Dedifferentiated amniotic fluid mesenchymal stem cell (primary cell): ENCODE data around the gene ADCY2.

Experiments
- DNase-seq: peaks from one replicate; pipeline ENCODE4 v3.0.0-alpha.2; 2016; ENCODE audit errors: extremely low spot score

The ADCY2 gene

DNA sequence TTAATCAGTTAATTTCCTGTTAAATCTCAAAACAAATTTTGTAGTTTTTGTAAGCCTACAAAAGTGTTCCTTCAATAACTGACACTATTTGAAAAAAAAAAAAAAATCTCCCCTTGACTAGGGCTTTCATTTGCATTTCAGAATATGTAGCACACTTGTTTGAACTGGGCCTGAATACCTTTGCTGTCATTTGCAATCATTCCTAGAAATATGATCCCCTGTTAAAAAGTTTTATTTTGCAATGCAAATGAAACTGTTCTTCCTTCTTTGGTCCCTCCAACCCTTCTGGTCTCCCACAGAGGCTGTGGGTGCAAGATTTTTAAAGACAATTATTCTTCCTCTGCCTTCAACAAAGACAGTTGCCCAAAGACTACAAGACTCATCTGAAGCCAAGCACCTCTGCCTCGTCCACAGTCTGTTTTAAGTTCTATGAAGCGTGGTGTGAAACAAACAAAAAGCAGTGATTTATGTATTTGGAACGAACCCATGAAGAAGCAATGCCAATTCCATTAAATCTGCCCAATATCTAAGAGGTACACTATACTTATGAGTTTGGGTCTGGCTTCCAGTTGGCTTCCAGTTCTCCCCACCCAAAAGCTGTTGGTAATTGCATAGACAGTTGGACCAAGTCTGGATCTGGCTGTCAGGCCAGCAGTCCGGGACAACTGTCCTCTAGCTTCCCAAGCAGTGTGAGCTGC is 388.9 kb downstream of the ADCY2 start:
- no peak for DNase-seq

DNA sequence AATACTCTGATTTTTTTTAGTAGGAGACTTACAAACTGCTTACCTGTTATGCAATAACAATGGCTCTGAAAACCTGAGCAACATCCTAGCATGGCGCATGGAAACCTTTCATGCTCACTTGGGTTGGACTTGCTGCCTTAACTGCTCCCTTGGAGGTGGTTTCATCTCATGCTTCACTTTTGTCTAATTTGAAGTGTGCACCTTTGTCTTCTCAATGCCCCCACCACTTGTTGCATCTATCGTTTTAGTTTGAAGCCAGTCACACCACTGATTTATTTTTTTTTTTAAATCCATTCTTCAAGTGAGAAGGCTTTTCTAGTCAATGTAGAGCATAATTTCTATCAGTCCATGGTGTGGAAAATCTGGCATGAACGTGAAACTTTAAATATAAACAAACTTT is 391.8 kb downstream of the ADCY2 start:
- DNase-seq, result no peak

DNA sequence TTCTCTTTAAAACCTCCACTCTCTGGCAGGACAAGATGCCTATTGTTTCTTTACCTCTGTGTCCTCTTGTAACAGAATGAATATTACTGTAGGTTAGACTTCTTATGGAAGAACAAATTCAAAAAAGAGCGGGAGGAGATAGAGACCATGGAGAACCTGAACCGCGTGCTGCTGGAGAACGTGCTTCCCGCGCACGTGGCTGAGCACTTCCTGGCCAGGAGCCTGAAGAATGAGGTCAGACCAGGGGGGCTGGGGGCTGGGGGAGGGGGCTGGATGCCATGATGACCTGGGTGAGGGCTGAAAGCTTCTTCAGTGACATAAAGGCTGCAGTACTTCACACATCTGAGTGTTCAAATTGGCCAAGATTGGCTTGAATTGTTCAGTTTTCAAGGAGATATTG is 393.6 kb downstream of the ADCY2 start:
- DNase-seq, result no peak

DNA sequence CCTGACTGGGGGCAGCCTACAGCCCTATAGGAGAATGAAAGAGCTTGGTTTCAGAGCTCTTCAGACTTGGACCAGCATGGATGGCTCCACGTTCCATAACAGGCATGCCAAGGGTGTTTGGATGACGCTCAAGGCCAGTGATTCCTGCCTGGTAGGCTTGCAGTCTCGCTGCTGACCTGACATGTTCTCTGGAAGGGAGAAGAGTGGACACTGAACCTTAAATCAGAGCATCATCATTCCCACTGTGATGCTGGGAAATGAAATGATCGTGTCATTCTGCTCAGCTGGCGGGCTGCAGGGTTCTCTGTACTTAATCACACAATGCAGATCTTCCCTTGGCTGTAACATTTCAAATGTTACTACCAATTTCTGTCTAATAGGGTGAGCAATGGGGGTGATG is 398.0 kb downstream of the ADCY2 start:
- no peak for DNase-seq

DNA sequence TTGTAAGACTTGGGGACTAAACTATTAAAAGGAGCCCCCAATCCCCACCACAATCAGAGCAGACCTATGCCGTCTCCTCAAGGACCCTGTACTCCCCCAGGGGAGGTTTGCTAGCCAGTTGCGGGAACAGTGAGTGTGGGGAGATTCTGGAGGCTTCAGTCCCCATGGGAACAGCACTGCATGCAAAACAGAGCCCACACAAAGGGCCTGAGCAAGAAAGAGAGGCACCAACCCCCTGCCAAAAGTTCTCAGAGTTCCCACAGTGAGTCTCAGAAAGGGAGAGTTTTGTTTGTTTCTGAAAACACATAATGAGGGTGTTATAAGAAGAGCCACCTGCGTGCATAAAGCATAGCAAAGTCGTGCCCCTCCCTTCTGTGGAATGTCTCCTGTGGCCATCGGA is 398.4 kb downstream of the ADCY2 start:
- DNase-seq, result no peak

DNA sequence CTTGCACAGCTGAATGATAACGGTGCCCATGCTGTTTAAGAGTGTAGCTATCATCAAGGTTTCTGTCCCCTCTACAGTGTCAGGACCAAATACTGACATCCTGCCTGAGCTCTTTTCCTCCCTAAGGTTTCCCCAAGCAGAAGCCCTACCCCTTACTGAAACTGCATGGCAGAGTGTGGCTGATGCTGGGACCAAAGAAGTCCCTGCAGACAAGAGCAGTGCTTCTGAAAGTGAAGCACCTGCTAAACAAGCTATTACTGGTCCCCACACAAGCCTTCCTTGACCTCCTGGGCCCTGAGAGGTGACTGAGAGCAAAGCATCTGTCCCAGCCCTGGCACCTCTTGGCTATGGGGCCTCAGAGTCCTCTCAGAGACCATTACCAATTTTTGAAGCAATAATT is 398.9 kb downstream of the ADCY2 start:
- DNase-seq, result no peak

DNA sequence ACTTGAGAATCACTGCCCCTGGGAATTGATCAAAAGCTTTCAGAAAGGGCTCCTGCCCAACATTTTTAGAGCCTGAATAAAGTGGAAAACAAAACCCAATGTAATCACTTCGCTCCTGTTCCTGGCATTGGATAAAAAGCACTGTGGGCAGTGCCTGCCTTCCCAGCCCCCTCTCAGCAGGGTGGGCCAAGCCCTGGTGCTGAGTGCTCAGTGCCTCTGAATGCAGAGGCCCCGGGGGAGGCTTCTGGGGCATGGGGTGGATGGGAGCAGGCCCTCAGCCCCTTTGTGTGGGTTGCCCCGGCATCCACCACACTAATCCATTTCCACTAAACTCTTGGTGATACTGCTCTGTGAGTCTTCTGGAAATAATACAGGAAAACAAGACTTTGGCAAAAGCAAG is 399.4 kb downstream of the ADCY2 start:
- DNase-seq, result no peak

DNA sequence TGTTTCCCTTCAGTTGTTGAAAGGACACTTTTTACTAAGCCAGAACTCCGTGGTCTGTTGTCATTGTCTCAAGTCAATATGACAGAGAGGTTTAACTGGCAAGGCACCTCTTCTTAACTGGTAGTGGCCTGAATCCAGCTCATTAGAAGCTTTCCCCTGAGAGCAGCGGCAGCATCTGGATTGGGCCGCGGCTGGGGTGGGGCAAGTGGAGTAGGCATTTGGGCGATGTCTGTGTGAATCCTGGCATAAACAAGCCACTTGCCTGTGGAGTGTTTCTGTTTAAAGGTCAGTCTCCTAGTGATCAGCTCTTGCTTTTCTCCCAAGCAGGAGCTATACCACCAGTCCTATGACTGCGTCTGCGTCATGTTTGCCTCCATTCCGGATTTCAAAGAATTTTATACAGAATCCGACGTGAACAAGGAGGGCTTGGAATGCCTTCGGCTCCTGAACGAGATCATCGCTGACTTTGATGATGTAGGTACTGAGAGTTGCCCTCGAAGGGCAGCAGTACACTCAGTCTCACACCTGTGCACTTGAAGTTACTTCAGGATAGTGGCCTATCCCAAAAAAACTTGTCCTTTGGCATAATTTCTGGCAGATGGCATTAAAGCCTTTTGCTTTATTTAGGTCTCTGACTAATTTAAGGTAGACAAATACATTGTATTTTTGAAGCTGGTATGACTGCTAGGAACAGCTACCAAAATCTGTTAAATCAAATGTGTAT is 406.1 kb downstream of the ADCY2 start:
- no peak for DNase-seq

DNA sequence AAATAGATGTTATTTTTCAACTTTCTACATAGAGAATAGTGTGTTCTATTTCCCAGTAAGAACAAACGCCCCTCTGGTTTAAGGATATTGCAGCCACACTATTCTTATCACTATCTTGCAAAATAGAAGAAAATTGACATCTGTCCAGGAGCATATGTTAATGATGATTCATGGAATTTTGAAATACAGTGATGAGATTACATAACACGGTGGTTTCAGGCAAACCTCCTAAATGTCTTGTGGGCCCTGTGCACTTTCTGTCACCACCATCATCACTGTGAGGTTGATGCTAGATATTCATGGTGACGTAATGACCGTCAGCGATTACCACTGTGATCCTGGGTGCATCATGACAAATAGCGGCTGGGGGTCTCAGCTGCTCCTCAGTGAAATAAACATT is 406.9 kb downstream of the ADCY2 start:
- no peak for DNase-seq

DNA sequence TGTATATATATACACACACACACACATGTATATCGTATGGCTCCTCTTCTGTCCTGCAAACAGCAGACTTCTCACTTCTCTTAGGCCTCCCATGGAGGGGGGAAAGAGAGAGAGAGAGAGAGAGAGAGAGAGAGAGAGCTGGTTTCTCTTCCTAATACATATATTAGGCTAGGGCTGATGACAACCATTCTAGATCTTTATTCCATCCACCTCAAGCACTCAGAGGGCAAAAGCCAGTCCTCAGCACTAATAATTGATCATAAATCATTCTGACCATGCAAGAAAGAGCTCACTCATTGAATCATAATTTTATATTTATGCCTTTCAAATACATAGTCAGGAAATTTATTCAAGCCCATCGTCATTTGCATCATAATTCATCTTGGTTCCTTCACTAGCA is 408.0 kb downstream of the ADCY2 start:
- no peak for DNase-seq

DNA sequence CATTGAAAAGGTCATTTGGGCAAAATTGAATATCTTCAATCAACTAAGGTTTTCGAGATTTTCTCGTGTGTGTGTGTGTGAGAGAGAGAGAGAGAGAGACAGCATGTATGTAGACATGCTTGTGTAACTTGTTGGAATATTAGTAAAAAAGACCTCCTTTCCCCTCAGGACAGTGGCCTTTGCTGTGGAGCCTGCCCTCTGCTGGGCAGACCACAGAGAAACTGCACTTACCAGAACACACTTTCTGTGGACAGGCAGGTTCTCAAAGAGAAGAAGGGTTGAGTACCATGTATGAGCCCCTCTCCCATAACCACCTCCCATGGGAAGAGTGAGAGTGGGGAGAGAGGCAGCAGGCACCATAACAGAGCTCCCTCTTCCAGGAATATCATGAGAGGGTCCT is 409.4 kb downstream of the ADCY2 start:
- no peak for DNase-seq

DNA sequence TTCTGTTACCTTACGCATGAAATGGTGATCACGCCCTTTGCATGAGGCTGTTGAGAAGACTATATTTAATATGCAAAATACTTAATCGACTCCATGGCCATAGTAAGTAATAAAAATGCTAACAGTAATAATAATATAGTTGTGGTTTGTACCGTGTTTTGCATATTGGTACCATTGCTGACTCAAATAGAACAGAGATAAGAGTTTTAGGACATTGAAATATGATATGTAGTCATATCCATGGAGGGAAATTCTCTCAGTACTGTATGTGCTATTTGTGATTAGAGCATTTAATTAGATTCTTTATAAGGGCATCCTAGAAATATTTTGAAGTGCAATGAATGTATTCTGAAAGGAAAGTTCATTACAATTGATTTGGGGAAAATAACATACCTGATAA is 413.1 kb downstream of the ADCY2 start:
- DNase-seq, result no peak

DNA sequence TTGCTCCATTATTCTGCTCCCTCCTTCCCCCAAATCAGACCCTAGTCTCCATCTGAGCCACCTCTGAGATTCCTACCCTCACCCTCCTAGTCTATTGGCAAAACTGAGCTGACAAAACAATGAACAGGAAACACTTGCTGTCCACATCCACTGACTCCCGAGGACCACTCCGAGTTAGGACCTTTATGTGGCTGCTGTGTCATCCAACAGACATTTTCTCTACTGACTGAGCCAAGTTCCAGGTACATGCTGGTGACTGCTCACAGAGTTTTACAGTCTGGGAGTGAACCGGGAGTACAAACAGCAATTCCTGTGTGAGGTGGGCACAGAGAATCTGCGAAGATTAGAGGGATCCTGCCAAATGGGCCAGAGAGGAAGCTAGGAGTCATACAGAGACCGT is 415.8 kb downstream of the ADCY2 start:
- DNase-seq, result no peak

DNA sequence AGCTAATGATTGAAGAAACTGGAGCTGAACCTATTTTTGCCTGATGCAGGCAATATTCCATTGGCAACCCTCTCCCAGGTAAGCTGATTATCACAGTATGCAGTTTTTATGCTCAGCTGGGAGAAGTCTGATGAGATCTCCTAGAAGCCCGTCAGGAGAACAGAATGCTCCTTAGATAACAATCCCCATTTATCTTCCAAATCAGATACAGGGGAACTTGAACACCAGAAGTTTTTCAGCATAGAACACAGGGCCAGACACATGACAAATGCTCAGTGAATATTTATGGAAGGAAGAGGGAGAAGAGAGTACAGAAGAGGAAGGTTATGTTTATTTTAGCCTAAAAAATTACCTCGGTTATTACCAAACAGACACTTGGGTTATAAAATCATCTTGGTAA is 417.1 kb downstream of the ADCY2 start:
- DNase-seq, result no peak

DNA sequence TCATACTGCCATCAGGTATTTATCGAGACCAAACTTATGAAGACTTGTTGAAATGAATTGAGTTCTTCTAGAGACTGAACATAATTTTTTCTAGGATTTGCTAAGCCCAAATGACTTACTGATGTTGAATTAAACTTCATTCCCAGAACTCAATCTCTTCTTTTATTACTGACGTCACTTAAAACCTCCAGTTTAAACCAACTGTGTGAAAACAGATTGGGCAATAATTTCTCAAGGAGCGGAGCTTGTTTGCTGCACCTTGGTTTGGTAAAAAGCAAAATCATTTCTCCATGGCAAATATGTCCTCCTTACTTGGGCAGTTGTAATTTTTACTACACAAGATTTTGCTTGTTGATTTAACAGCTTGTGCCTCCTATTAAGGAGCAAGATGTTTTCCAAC is 417.6 kb downstream of the ADCY2 start:
- DNase-seq, result no peak

DNA sequence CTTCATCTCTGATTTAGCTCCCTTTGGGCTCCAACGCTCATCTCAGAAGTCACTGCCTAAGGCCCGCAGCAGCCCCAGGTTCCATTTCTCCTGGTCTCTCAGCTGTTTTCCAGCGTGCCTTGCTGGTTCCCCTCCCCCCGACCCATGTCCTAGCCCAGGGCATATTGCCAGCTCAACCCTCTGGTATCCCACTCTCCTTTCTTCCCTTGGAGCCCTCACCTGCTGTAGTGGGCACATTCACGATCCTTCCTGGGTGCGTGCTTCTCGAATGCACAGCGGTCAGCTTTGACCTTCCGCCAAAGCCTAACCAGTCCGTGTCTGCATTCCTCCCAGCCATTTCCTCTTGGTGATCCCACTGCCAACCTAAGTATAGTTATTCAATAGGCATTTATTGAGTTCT is 418.9 kb downstream of the ADCY2 start:
- DNase-seq, result no peak

DNA sequence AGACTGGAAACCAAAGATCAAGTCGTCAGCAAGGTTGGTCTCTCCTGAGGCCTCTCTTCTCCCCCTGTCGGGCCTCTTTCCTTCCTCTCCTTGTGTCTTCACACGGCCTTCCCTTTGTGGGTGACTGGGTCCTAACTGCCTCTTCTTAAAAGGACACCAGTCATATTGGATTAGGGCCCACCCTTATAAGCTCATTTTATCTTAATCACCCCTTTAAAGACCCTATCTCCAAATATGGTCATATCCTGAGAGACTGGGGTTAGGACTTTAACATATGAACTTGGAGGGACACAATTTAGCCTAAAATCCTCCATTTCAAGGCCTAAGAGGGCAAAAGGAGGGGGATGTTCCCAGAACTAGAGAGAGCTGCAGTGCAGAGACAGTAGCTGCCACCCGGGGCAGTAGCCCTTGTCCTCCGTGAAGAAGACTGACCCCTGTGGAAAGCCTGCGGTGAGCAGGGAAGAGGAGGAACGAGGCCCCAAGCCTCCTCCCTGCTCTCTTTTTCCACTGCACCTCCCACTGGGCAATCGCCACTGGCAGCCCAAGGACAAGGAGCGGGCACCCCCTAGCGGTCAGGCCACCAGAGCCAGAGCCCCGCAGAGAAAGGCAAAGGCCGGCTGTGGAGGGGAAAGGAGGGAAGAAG is 420.1 kb downstream of the ADCY2 start:
- no peak for DNase-seq

DNA sequence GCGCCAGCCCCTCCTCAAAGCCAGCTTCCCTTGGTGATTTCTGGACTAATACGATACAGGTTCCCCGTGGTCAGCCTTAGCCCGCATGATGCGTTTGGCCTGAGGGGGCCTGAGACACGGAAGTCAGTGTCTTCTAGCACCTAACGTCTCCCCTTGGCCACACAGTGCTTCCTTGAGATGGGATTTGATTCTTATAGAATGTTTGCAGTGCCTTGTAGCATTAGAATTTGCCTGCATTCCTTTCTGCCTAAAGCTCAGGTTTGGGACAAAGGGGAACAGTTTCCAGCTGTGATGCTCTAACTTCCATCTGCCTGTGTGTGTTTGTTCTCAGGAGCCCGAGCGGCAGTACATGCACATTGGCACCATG is 420.6 kb downstream of the ADCY2 start:
- no peak for DNase-seq

DNA sequence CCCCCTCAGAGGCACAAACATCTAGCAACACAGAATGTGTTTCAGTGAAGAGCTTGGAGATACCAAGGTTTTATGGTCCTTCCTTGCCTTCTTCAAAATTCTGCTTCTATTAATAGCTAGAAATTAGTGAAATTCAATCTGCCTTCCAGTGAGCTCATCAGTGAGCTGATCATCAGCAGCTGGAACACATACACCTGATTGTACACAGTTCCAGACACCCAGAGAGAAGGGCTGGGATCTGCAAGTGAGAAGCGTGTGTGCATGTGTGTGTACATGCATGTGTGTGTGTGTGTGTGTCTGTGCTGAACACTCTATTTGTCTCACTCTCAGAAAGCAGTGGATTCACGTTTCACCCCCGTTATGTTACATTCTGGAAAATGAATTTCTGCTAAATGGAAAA is 426.5 kb downstream of the ADCY2 start:
- no peak for DNase-seq

DNA sequence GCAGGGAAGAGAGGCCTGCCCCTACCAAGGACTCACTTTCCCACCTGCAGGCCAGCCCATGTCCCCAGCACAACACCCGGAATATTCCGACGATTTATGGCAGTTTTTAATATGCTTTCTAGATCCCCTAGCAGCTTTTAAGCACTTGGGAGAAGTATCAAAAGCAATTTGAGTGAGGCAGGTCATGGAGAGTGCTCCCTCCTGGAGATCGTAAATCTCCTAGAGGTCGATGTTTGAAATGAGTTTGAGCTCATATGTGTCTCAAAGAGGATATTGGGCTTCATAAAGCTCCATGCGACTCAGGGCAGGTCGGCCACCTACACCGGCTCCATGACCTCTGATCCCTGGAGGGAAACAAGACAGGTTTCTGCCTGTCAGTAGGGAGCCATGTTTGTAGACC is 427.7 kb downstream of the ADCY2 start:
- no peak for DNase-seq

DNA sequence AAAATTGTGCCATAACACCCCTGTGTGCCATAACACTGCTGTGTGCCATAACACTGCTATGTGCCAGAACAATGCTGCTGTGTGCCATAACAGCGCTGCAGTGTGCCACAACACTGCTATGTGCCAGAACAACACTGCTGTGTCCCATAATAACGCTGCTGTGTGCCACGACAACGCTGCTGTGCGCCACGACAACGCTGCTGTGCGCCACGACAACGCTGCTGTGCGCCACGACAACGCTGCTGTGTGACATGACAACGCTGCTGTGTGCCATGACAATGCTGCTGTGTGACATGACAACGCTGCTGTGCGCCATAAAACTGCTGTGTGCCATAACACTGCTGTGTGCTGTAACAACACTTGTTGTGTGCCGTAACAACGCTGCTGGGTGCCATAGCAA is 429.1 kb downstream of the ADCY2 start:
- no peak for DNase-seq

DNA sequence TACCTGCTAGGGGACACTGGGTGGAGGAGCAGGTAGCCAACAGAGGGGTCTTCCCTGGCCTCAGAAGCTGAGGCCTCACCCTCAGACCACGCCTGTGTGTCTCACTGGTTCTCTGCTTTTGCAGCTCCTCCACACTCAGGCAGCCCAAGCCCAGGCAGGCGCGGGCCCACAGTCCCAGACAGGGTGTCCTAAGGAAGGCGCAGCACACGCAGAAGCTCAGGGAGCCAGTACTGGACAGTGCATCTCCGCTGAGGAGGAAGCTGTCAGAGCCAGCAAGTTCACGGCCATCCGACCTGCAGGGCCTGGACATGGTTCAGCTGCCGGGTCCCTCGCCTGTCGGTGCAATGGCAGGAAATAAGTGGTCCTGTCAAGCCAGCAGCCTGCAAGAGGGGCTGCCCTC is 429.7 kb downstream of the ADCY2 start:
- DNase-seq, result no peak

DNA sequence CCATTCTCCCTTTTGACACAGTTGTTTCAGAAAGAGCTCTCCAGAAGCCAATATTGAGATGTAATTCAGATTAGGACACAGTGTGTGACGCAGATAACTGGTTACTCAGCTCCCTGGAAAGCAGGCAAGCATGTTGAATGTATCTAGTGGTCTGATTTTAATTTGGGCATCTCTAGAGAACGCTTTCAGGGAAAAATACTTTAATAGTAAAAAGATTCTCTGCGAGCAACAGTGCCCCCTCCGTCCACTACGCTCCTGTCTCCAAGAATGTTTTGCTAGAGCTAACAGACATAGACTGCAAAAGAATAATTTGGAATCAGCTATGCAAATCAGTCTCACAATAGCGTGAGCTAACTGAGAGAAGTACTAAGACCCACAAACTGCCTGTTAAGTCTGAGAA is 431.7 kb downstream of the ADCY2 start:
- no peak for DNase-seq
